Skin epidermis (tissue), 12 donors: ENCODE measurements around the gene KL.

Experiments used
- H3K27ac ChIP-seq, 21 experiments: fragments of 200-600 bp; sonication (generic) in 11 of 21; one replicate each; pipeline ENCODE4 v1.5.0; 2020; ENCODE audit warnings: mild to moderate bottlenecking in 3 of 21, inconsistent platforms in 2 of 21, moderate library complexity in 2 of 21
- H3K4me3 ChIP-seq, 7 experiments: fragments of 200-600 bp; sonication (generic) in 2 of 7; one replicate each; pipeline ENCODE4 v1.5.0; 2020; ENCODE audit warnings: inconsistent platforms in 2 of 7, mild to moderate bottlenecking in 2 of 7, moderate library complexity in 1 of 7

Gene KL

DNA sequence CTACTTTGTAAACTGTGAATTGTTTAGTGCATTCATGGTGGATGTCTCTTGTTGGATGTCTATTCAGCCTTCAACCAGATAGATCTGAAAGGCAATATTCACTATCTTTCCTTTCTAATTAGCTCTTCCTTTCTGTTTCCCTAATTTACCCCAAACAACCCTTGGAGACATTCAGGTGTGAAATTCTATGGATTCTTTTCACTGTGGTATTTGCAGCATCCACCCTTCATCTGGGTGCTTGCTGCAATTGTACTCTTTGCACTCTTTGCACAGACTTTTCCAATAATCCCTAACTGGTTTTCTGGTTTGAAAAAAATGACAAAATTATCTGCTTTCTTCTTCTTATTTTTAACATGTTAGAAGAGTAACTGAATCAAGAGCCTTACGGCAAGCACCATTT lies 56.5 kb downstream of the KL start:
- Histone ChIP-seq H3K4me3 (no peak overlapping the region), H3K27ac (no peak overlapping the region)

DNA sequence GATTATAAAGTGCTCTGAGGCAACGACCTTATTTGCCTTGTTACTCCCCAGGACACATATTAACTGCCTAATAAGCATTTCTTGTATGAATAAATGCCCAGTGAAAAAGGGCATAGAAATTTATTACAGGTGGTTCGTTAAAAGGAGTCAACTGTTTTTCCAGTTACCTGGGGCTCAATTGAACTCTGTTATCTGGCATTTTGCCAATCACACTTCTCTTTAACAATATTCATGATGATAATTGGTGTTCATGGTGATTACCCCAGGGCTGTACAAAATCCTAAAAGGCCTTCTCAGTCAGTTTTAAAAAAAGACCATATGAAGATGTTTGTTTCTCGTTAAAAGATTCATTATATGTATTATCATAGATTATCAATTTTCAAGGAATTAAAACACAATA lies 57.1 kb downstream of the KL start:
- H3K4me3 ChIP-seq, result no peak overlapping the region
- H3K27ac ChIP-seq, result no peak overlapping the region

DNA sequence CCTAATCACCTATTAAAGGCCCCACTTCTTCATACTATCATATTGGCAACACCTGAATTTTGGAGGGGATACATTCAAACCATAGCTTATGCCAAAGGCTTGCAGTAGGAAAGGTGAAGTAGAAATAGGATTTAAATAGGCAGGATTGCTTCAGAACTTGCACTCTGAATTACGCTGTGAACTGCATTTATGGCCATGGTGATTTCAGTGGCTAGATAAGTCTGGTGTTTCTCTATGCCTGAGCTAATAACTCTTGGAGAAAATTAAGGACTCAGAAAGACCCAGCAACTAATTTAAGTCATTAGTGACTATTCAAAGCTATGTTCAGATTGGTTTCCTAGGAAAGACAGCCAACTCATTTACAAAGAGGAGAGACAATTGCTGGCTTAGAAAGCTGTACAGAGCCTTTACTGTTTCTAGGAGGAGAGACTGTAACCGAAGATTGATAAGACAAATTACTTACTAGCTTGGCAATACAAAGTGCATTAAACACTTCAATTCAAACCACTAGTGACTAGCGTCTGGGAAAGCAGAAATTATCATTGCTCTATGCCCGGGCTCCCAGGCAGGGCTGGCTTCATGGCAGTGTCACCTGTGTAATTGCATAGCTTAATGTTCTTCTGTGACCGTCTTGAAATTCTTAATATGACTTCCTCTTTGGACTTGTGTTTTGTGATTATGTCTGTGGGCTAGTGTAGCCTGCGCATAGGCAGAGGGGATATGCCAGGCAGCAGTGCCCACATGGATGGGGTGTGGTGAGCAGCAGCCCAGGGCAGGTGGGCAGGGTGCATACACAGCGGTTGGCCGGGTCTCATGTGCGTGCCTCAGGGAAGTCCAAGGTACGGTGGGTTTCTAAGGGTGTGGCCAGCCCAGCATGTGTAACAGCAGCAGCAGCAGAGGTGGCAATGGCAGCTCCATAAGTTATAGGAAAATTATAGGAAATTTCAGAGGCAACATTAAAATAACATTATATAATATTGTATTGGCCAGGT lies 60.1 kb downstream of the KL start:
- no peak overlapping the region for H3K27ac ChIP-seq

DNA sequence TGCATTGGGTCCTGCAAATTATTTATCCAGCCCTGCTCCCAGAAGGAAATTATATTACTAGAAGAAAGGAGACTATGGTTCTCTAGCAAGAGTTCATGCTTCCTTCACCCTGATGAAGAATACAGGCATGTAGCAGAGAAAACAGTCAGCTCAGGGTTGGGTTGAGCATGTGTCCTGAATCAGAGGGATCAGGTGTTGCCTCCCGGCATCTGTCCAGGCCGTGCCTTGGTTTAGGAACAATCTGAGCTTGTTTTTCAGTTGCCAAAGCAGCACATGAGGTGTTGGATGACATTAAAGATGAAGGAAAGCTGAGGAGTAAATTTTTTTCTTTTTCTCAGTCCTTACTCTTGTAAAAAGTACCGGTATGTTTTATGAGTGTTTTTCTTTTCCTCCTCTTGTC lies 62.0 kb downstream of the KL start:
- H3K4me3 ChIP-seq, result no peak overlapping the region
- no peak overlapping the region for H3K27ac ChIP-seq

More for the DNA sequence above, 60.1 kb downstream of the KL start:
- H3K4me3 ChIP-seq, result no peak overlapping the region

DNA sequence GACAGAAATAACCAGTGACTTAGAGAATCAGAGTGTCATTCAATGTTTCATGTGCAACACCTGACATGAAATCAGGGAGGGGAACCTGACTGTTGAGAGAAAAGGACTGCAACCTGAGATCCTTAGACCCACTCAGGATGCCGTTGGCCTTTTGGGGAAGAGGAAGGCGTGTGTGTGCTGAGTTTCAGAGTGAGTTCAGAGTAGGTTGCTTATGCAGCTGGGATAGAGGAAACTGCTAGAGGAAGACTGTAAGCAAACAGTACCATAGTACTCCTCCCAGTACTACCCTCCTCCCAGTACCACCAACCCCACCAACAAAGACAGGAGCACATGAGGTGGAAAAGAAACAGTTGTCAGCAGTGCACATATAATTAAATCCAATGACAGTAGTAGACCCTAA lies 63.7 kb downstream of the KL start:
- Histone ChIP-seq H3K4me3 (no peak overlapping the region), H3K27ac (no peak overlapping the region)

GRCh38 chr13:33080972-33081590 lies 64.9 kb downstream of the KL start:
- H3K4me3 ChIP-seq, result no peak overlapping the region
- no peak overlapping the region for H3K27ac ChIP-seq

DNA sequence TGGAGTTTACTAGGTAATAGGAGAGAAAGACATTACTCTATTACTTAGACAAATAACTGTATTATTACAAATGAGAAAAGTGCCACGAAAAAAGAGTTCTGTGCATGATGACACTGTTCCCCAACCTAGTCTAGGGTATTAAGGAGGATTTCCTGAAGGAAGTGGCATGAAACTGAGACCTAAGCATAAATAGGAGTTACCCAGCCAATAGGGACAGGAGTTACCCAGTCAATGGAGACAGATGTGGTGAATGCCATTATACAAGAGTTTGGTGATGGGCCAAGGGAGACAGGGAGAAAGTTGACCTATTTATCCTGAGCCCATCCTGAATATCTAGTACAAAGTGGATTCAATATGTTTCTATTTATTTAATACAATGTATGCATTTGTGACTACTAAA lies 65.4 kb downstream of the KL start:
- Histone ChIP-seq H3K27ac (no peak overlapping the region), H3K4me3 (no peak overlapping the region)

- Histone ChIP-seq H3K4me3 (no peak overlapping the region), H3K27ac (no peak overlapping the region)
Observed at GRCh38 chr13:33083054-33083453, 66.8 kb downstream of the KL start.

DNA sequence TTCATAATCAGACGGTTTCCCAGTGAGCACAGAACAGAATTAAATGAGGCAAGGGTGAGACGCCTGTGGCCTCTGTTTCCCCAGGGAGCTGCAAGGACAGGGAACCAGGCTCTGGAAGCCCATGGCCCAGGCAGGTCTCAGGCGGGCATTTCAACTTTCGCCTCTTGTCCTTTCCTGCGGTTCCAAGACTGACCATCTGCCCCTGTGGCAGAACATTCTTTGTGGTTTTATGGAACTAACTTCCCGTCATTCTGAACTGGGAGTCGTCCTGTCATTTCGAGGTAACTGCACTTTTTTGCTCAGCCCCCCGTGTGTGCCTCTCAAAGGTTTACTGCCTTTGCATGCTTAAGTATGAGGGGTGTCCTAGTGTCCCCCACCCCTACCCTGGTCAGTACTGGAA lies 70.9 kb downstream of the KL start:
- Histone ChIP-seq H3K27ac (no peak overlapping the region), H3K4me3 (no peak overlapping the region)

DNA sequence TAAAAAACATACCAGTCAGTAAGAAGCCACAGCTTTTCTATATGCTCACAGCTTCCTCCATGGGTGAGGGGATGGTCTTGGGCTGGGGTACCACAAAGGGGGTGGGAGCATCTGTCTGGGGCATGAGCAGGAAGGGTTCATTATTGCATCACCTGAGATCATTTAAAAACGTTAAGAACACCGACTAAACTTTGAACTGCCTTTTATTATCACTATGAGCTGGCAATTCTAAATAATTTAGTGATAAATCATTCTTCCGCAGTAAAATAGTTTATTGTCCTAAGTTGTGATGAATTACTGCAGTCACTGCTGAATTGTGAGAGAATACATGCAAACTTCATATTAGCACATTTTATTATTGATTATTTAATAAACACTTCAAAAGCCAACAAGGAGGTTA lies 71.6 kb downstream of the KL start:
- Histone ChIP-seq H3K27ac (no peak overlapping the region), H3K4me3 (no peak overlapping the region)

DNA sequence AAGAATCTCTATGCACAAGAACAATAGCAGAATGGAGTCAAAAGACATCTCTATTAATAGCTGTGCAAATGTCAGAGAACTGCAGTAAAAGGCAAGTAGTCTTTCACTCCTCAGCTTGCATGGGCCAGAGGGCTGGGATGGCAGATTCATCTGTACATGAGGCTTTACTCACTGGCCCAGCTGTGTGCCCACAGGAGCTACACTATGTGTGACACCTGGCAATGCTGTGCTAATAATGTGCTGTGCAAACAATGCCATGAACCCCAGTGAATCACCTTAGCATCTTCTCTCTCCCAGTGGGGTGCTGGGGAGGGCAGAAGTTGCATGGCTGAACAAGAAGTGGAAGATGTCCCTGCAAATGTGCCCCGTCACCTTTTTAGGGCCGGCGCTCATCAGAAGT lies 73.1 kb downstream of the KL start:
- Histone ChIP-seq H3K27ac (no peak overlapping the region), H3K4me3 (no peak overlapping the region)

DNA sequence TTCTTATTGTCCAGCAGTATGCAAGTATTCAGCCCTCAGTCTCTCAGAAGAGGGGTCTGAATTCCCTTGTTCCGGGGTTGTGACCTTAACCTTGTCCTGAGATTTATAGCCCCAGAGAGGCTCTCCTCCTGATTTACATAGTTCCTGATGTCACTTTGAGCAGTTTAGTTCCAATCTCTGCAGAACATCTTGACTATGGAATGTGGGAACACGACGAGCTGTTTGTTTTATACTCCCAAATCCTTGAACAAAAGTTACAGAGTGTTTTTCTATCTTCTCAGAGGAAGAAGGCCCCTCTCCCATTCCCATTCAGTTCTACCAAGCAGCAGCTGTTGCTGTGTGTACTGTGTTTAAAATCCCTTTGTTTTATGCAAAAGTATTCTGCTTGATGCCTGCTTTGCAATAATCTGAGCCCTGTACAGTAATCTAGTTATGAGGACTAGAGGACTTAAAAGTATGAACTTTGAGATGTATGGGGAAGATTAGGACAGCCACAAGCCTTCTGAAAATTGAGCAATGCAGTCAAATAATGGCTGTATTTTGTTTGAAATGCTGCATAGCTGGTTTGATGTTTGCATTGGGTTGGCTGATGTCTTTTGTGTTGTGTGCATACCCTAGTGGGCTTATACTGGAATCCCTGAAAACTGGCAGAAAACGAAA lies 74.7 kb downstream of the KL start:
- H3K27ac ChIP-seq, result no peak overlapping the region

DNA sequence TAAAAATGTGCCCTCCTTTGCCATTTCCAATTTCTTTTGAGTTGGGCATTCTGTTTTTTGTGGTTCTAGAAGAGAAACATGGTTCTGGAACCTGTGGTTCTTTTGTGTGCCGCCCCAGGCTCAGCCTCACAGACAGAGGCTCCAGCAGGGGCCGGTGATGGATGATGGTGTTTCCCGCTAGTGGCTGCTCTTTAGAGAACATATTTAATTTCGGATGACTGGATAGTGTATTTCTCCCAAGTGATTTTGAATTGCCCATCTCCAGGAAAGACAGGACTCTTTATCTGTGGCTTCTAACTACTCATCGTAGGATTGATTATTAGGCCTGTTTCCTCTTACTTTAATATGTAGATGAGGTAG lies 75.2 kb downstream of the KL start:
- no peak overlapping the region for H3K4me3 ChIP-seq
- H3K27ac ChIP-seq, result no peak overlapping the region

More for the DNA sequence above, 74.7 kb downstream of the KL start:
- no peak overlapping the region for H3K4me3 ChIP-seq

- no peak overlapping the region for H3K4me3 ChIP-seq
- no peak overlapping the region for H3K27ac ChIP-seq
Observed at GRCh38 chr13:33092073-33092987, 76.1 kb downstream of the KL start.

DNA sequence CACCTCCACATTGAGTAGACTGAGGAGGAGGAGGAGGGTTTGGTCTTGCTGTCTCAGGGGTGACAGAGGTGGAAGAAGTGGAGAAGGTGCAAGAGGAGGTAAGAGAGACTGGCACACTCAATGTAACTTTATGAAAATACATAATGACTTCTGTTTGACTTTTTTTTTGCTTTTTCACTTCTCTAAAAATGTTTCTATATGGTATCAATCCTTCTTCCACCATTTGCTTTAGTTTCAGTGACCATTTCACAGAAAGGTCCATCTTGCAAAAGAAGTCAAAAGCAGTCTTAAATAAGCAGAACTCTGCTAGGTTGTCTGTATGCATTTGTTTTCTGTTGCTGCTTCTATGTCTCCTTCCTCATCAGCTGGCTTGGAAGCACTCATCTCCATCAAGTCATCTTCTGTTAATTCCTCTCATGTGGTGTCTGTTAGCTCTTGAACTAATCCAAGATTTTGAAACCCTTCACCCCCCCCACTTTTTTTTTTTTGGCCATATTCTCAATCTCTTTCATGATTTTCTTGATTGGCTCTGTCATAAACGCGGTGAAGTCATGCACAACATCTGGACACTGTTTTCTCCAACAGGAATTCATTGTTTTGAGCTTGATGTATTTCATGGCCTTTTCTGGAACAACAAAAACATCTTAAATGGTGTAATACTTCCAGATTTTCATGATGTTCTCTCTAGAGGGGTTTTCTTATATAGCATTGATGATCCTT lies 80.8 kb downstream of the KL start:
- Histone ChIP-seq H3K27ac (no peak overlapping the region), H3K4me3 (no peak overlapping the region)

DNA sequence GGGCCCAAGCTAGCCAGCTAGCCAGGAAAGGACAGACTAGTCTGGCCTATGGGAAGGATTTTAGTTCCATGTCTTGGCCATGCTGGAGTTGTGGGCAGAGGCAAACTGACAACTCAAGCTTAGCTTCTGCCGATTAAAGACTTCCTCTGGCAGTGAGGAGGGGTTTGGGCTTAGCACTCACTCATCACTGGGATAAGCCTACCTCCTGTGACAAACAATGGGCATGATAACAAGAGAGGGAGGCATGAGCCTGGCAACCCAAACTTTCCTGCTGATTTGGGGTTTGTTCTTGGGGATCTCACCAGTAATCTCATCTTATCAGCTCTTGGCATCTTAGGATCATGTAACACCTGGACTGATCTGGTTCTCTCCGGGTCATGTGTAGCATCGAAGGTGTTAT lies 83.6 kb downstream of the KL start:
- no peak overlapping the region for H3K4me3 ChIP-seq
- no peak overlapping the region for H3K27ac ChIP-seq

DNA sequence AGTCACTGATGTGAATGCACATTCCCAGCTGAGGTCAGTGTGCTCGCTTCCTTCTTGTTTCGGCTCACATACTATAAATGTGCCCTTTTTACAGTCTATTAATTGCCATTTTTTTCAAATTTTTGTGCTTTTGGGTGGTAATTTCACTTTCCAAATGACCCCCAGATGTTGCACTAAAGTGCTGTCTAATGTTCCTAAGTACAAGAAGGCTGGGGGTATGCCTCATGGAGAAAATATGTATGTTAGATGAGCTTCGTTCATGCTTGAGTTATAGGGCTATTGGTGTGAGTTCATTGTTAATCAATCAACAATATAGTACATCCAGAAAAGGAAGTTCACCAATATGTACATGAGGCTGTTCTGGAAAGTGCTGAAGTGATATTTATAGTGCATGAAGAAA lies 84.7 kb downstream of the KL start:
- no peak overlapping the region for H3K27ac ChIP-seq

DNA sequence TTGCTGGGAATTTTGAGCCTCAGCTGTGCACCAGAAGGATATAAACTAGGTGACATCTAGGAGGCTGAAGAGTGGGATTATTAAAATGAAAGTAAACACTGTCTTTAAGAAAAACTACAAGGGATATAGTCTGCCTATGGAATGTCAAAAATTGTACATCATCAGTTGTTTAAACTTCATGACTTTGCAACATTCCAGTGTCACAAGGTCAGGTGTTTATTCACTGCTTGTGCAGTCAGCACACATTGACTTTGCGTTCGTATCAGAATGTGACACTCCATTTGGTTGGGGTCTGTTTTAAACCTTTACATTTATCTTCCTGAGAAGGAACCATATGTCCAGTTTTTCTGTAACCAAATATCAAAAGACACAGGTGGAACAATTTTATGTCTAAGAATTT lies 85.6 kb downstream of the KL start:
- Histone ChIP-seq H3K4me3 (no peak overlapping the region), H3K27ac (no peak overlapping the region)

More for the DNA sequence above, 84.7 kb downstream of the KL start:
- H3K4me3 ChIP-seq, result no peak overlapping the region

GRCh38 chr13:33103457-33103856 lies 87.2 kb downstream of the KL start:
- Histone ChIP-seq H3K27ac (no peak overlapping the region), H3K4me3 (no peak overlapping the region)
